GM21367 (cell line): ENCODE data around the gene SLC2A8.
A peak's percentile ranks its signal among the peaks of the same experiment; 100 is the strongest.

ENCODE experiments used
- ATAC-seq: cut with Tn5 transposase; IDR thresholded peaks from one replicate; pipeline ENCODE4 v1.9.1; 2021; ENCODE audit not compliant: unreplicated experiment

The SLC2A8 gene

DNA sequence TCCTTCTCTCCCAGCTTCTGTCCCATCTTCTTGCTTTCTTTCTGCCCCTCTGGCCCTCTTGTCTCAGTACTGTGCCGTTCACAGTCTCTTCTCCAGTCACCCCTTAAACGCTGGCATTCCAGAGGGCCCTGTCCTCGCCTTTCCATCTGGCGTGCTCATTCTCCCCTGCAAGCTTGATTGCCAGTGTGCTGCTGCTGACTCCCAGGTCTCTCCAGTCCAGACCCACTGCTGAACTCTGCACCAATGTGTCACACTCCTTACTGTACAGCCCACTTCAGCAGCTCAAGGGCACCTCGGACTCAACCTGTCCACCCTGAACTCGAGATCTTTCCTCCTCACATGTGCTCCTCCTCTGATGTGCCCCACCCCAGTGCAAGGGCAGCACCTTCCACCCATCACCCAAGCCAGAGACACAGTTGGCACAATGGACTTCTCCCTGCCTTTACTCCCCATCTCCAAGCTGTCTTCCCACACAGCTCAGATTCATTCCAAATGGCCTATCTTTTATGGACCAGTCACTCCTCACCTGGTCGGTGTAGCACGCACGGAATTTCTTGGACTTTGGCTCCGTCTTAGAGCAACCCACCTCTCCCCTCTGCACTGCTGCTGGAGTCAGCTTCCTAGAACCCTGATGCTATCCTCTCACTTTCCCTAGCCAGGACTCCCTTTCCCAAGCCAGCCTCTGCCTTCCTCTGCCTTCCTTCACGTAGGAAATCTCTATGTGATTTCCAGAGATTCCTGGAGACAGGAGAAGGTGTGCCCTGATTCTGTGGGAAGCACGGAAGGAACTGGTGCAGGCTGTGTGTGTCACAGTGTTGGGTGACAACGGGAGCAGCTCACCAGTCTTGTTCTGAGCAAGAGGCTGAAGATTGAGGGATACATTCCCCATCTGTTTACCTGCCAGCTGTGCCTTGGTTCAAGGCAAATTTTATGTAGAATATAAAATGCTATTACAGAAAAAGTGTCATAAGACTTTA, 26.0 kb upstream of the SLC2A8 start:
- no peak for ATAC-seq

DNA sequence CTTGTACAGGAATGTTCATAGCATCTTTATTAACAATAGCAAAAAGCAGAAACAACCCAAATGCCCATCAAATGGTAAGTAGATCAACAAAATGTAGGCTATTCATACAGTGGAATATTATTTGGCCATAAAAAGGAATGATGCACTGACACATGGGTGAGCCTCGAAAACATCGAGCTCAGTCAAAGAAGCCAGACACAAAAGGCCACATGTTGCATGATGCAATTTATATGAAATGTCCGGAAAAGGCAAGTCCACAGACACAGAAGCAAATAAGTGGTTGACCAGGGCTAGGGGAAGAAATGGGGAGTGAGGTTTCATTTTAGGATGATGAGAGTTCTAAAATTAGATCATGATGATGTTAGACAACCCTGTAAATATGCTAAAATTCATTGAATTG, 16.5 kb upstream of the SLC2A8 start:
- no peak for ATAC-seq

DNA sequence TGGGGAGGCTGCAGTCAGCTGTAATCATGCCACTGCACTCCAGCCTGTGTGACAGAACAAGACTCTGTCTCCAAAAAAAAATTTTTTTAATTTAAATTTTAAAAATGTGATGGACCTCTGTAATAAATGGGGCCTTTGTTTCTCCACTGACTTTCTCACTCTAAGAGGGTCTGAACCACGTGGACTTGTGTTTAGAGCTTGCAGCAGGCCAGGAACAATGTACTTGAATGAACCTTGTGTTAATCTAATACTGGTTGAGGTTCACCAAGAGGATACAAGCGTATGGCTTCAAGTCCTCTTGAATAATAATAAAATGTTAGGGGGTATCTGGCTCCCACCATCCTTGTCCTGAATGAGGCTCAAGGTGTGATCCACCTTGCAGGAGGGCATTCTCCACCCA, 14.4 kb upstream of the SLC2A8 start:
- ATAC-seq = no peak

DNA sequence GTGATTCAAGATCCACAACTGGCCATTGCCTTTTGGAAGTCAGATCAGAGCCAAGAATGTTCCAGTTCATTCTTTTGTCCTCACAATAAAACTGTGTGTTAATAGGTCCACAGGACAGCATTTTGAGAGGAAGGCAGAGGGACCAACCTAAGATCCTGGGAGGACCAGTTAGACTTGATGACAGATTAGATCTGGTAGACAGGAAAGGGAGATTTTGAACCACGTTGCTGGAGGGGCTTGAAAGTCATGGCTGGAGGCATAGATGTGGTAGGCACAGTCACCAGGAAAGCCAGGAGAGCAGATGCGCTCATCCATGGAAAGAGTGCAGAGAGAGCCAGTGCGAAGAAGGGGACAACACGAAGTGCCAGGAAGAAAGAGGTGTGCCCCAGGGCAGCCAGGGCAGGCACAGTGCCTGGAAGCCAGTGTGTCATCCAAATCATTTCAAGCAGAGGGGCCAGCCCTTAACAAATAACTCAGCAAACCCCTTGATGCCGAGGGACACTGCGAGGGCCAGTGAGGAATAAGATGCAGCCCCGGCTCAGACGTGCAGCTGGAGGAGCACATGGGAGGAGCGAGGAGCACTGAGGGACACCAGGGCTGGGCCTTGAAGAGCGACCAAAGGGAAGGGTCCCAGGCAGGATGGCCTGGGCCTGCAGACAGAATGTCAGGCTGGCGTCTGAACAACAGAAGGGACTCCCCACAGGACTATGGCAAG, 12.8 kb upstream of the SLC2A8 start:
- ATAC-seq = no peak

DNA sequence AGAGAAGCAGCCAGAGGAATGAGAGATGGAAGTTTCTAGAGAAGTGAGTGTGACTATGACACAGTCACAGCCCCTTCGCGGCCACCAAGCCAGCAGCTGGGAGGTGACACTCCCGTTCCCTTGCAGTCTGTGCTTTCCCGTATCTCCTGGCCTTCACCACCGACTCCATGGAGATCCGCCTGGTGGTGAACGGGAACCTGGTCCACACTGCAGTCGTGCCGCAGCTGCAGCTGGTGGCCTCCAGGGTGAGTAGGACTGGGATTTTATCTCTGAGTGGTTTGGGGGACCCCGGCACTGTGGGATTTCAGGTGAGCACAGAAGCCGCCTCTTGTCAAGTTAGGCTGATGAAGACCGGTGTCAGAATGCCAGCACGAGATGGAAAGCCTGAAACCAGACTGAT, 12.1 kb upstream of the SLC2A8 start:
- no peak for ATAC-seq

DNA sequence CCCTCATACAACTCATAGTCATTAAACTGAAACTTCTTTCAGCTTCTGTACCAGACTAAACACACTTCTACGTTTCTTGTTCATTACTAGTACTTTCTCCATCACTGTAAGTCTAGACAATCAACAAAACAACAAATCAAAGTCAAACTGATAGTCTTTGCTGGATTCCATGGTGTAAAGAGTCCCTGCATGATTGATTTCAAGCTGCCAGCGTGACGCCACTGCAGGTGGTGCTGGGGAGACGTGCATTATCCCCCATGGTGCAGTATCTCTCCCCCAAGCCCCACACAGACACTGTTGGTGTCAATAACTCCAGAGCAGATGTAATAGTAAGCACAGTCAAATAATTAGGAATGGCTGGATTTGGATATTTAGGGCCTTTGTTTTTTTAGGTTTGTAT, 10.7 kb upstream of the SLC2A8 start:
- no peak for ATAC-seq

DNA sequence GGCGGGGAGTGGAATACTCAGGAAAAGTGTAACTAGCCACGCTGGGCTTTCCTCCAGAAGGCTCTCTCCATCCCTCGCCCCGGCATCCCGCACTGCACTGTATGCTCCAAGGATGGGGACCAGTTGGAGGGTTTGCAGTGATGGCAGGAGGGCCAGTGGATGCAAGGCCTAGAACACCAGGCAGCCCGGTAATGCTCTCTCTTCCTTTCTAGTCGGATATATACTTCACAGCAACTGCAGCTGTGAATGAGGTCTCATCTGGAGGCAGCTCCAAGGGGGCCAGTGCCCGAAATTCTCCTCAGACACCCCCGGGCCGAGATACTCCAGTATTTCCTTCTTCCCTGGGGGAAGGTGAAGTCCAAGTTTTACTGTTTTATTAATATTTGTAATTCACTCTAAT, 10.0 kb upstream of the SLC2A8 start:
- no peak for ATAC-seq

DNA sequence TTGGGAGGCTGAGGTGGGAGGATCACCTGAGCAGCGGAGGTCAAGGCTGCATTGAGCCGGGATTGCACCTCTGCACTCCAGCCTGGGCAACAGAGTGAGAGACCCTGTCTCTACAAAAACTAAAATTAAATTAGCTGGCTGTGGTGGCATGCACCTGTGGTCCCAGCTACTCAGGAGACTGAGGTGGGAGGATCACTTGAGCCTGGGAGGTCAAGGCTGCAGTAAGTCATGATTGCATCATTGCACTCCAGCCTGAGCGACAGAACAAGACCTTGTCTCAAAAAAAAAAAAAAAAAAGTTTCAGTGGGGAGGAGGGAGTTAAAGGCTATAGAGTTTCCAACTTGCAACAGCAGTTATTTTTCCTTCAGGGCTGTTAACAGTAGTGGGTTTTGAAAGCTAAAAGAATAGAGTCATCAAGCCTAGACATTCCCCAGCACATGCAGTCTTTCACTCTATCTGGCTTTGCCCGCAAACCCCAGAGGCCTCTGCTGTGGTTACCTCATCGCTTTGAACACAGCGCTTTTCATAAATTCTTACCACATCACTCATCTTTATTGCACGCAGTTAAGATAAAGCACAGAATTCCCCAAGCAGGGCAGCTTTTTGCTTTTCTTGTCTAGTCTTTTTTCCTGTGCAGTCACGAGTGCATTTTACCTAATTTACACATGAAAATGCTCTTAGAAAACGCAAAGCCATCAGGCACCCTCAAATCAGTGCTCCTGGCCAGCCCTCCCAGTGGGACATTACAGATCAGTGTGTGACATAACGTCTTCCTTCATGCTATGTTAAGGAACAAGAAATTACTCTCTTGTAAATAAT, 8.7 kb upstream of the SLC2A8 start:
- peak; percentile 67 for ATAC-seq

DNA sequence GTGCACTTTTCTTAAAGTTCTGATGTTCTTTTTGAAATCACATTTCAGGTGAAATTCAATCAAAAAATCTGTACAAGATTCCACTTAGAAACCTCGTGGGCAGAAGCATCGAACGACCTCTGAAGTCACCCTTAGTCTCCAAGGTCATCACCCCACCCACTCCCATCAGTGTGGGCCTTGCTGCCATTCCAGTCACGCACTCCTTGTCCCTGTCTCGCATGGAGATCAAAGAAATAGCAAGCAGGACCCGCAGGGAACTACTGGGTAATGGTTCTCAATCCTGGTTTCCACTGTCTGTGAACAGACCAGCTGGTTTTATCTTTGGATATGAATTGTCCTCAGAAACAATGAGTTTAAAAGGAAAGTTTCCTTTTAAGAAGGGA, 8.1 kb upstream of the SLC2A8 start:
- ATAC-seq = no peak

DNA sequence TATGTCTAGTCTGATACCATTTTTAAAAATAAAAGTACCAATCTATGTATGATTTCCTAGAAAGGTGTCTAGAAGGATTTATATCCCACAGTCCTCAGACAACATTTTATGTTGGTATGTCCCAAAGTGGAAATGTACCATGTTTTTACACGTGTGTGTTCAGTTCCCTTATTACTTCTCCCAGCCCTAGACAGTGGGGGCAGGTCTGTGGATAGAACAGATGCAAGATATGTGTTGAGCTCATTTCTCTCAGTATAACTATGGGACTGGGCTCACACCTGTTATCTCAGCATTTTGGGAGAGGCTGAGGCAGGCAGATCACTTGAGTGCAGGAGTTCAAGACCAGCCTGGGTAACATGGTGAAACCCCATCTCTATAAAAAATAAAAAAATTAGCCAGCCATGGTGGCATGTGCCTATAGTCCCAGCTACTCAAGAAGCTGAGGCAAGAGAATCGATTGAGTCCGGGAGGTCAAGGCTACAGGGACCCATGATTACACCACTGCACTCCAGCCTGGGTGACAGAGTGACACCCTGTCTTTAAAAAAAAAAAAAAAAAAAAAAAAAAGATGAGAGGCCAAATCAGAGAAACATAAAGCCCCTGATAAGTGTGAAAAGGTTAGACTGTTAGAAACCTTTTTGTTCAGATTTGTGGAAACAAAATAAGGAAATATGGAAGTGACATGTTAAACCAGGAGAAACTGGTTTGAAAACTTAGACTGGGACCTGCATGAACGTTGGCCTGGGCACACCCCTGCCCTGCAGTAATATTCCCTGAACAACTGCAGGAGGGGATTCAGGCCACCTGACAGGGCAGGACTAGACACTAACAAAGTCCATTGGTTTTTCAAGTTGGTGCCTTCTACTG, 7.4 kb upstream of the SLC2A8 start:
- no peak for ATAC-seq

DNA sequence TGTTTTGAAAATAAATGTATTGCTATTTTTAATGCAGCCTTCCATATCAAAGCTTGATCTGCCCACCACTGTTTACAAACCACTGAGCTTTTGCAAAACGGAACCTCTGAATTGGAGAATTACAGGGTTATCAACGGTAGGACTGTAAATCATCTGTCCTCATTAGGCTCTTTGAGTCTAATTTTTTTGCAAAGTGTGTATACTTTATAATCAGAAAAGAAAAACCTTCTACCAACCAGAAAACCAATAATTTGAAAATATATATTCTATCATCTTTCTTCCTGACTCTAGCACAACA, 6.8 kb upstream of the SLC2A8 start:
- ATAC-seq = no peak

DNA sequence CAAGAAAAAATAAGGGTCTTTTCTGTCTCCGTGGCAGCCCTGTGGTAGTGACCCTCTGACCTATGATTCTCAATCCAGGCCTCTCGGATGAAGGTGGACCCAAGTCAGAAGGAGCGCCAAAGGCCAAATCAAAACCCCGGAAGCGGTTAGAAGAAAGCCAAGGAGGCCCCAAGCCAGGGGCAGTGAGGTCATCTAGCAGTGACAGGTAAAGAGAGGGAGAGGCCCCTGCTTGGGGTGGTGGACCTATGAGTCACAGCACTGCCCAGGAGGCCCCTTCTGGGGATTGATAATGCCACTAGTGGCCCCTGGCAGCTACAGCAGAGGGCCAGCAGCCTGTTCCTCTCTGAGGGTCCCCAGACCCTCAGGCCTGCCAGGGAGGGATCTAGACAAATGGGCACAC, 6.4 kb upstream of the SLC2A8 start:
- ATAC-seq = no peak

DNA sequence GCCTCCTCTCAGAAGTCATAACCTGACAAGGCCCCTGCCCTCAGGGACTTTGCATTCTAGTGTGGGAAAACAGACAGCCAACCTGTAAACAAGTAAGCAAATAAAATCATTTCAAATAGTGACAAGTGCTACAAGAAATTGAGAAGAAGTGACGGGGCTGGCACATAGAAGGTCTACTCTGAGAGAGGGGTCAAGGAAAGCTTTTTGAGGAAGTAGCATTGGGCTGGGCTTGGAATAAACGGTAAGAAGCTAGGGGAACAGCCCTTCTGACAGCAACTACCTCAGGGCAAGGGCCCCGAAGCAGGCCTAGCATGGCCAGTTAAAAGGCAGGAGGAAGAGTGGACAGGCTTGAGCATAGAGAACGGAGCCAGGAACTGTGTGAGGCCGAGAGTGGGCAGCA, 4.8 kb upstream of the SLC2A8 start:
- ATAC-seq = no peak

DNA sequence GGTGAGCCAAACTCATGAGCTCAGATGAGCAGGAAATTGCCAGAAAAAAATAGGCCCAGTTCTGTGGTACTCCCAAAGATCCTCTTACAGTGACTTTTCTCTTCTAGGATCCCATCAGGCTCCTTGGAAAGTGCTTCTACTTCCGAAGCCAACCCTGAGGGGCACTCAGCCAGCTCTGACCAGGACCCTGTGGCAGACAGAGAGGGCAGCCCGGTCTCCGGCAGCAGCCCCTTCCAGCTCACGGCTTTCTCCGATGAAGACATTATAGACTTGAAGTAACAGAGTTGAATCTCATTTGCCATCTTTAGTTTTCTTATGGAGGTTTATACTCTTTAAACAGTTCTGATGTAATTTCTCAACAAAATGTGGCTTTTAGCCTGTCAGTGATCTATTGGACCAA, 4.0 kb upstream of the SLC2A8 start:
- ATAC-seq = no peak

DNA sequence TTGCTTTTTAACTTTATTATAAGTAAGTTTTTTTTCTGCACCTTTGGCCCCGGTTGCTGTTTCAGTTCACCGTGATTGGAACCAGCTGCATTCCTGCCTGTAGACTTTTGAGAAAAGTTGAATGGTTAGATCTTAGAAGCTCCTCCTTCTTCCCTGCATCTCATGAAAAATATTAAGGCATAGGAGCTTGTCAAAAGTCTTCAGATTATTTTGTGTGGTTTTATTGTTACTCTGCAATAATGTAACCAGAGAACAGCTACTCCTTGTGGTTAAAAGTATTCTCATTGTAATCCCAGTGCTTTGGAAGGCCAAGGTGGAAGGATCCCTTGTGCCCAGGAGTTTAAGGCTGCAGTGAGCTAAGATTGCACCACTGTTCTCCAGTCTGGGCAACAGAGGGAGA, 3.3 kb upstream of the SLC2A8 start:
- no peak for ATAC-seq

DNA sequence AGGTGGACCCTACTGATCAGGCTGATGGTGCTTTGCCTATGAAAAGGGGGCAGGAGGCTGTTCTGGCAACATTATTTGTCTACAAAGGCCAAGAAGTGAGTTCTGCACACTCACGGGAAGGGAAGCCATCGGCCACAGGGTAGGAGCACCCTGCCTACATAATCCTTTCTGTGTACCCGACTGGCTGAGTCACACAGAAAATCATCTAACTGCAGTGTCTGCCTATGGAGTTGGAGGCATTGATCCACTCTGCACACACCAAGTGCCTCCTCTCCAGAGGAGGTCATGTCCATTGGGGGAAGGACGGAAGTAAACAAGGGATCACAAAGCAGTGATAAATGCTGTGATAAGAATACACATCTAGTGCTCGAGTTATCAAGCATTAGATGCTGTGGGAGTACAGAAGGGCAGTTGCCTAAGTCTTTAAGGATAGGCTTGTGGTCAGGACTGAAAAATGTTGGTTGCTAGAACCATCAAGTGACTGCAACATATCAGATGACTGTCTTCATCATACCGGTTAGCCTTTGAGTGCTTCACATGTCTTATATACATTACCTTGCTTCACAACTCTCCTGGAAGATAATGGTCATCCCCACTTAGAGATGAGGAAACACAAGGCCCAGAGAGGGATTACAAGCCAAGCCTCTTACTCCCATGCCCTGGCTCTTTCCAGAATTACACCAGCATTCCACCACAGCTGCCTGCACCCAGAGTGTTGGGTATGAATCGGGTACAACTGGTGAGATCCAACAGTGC, 1.3 kb upstream of the SLC2A8 start:
- no peak for ATAC-seq

DNA sequence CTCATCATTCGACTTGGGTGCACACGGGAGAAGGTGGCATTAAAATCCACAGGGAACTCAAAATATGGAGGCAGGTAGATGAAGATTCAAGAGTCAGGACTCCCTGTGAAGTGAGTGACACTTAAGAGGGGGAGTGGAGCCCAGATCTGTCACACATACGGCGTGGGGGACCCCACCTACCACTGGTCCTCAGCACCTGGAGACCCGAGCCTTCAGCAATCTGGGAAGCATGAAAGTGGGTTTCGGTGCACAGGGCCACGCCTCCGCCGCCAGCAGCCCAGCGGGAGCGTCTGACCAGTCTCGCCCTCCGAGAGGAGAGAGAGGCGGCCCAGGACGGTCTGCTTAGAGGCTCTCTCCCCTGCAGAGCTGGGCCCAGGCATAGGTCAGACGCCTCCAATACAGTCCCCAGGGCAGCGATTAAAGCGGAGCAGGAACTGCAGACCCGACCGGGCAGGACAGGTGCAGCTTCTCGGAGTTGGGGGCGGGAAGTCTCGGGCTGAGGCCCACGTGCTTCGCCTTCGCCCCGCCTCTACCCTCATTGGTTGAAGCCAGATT, 639 bp upstream of the SLC2A8 start:
- no peak for ATAC-seq

DNA sequence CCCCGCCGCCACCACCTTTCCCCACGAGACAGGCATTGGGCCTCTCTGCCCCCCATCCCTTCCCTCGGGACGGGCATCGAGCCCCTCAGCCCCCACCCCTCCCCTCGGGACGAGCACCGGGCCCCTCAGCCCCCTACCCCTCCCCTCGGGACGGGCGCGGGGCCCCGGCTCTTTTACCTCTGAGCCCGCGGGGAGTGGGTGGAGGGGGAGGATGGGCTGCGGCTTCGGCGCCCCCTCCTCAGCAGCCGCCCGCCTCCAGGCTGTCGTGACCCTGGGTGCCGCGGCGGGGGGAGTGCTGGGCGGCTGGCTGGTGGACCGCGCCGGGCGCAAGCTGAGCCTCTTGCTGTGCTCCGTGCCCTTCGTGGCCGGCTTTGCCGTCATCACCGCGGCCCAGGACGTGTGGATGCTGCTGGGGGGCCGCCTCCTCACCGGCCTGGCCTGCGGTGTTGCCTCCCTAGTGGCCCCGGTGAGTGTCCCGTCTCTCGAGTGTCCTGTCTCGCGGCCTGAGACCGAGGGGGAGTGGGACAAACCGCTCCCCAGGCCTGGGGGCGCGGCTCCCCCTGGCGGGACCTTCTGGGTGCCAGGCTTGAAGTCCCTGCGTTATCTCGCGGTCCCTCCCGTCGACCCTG, 791 bp downstream of the SLC2A8 start:
- ATAC-seq = no peak

DNA sequence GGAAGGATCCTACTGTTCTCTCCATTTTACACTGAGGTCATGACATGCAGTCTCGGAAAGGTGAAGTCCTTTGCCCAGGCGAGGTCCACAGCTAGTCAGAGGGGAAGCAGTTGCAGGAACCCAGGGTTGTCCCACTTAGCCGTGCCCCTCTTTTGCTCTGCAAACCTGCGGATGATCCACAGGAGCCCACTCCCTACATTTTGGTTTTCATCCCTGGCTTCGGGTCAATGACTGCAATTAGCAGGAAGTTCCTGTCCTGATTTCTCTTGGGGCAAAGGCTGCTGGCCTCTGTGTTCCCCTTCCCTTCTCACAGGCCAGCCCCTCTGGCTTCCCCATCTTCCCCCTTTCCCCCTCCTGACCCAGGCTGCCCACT, 1.3 kb downstream of the SLC2A8 start:
- ATAC-seq = no peak
